ENCODE data around the gene RNASET2.

Gene RNASET2

GRCh38 chr6:166911248-166911677, 45.1 kb downstream of the RNASET2 start:
- peaks cover 29% of the 10 kb centered on the region for H3K36me3 Mint-ChIP-seq (ENCODE audit: low read depth)
- H3K9me3 Mint-ChIP-seq: peaks cover 30% of the 10 kb centered on the region
- H3K4me1 Mint-ChIP-seq: peaks cover 13% of the 10 kb centered on the region
- no peak overlapping the region for H3K4me3 Mint-ChIP-seq
- peaks cover 15% of the 10 kb centered on the region for H3K27me3 Mint-ChIP-seq (ENCODE audit: low read depth, poor library complexity)
- no peak overlapping the region for H3K27ac Mint-ChIP-seq
- no peak for TF ChIP-seq CTCF (IDR thresholded peaks at IDR 0.05)
- DNase-seq: no peak

- TF ChIP-seq CTCF (IDR thresholded peaks at IDR 0.05): no peak
- no peak overlapping the region for H3K27ac Mint-ChIP-seq
- peaks cover 25% of the 10 kb centered on the region for H3K36me3 Mint-ChIP-seq (ENCODE audit: low read depth)
- H3K4me3 Mint-ChIP-seq: no peak overlapping the region
- peaks cover 25% of the 10 kb centered on the region for H3K9me3 Mint-ChIP-seq
- H3K27me3 Mint-ChIP-seq (ENCODE audit: low read depth, poor library complexity): peaks cover 15% of the 10 kb centered on the region
- no peak for DNase-seq
- H3K4me1 Mint-ChIP-seq: peaks cover 18% of the 10 kb centered on the region
These were observed 45.7 kb downstream of the RNASET2 start for GRCh38 chr6:166910601-166911000.

GRCh38 chr6:166908811-166909210, 47.5 kb downstream of the RNASET2 start:
- no peak for DNase-seq
- no peak overlapping the region for H3K27ac Mint-ChIP-seq

GRCh38 chr6:166907871-166908806, 48.2 kb downstream of the RNASET2 start:
- no peak for DNase-seq
- Mint-ChIP-seq H3K9me3 (peaks cover 11% of the 10 kb centered on the region), H3K27ac (no peak overlapping the region), H3K36me3 (ENCODE audit: low read depth) (peaks cover 18% of the 10 kb centered on the region), H3K4me3 (no peak overlapping the region), H3K27me3 (ENCODE audit: low read depth, poor library complexity) (peaks cover 21% of the 10 kb centered on the region), H3K4me1 (peaks cover 43% of the 10 kb centered on the region)
- TF ChIP-seq CTCF (IDR thresholded peaks at IDR 0.05): no peak

More at GRCh38 chr6:166908811-166909210, 47.5 kb downstream of the RNASET2 start:
- Mint-ChIP-seq H3K4me1 (peaks cover 36% of the 10 kb centered on the region), H3K4me3 (no peak overlapping the region), H3K36me3 (ENCODE audit: low read depth) (peaks cover 18% of the 10 kb centered on the region), H3K27me3 (ENCODE audit: low read depth, poor library complexity) (peaks cover 21% of the 10 kb centered on the region), H3K9me3 (peaks cover 11% of the 10 kb centered on the region)
- no peak for TF ChIP-seq CTCF (IDR thresholded peaks at IDR 0.05)

- peaks cover 48% of the 10 kb centered on the region for H3K4me1 Mint-ChIP-seq
- DNase-seq: no peak
- H3K27ac Mint-ChIP-seq: no peak overlapping the region
- H3K36me3 Mint-ChIP-seq (ENCODE audit: low read depth): peaks cover 18% of the 10 kb centered on the region
- no peak for TF ChIP-seq CTCF (IDR thresholded peaks at IDR 0.05)
- H3K4me3 Mint-ChIP-seq: no peak overlapping the region
- peaks cover 21% of the 10 kb centered on the region for H3K27me3 Mint-ChIP-seq (ENCODE audit: low read depth, poor library complexity)
- peaks cover 11% of the 10 kb centered on the region for H3K9me3 Mint-ChIP-seq
These were observed 48.9 kb downstream of the RNASET2 start for GRCh38 chr6:166907373-166907841.
